ENCODE measurements around the gene NTHL1.
"Not testable (repeated sequence)": the region's sequence is repeated elsewhere in the genome, so short reads cannot be mapped to it uniquely, and the experiment has no call there.

Gene NTHL1

GRCh38 chr16:2027024-2028010 lies 20.3 kb downstream of the NTHL1 start:
- no peak for DNase-seq

- DNase-seq = no peak
Observed at GRCh38 chr16:2026461-2027023, 21.1 kb downstream of the NTHL1 start, which contains the start of gene NHERF2. NHERF2 (plus strand) TSS chr16:2026902; CDS start chr16:2027006, 104 bp downstream.

- DNase-seq = no peak
Observed at GRCh38 chr16:2025878-2026460, 21.7 kb downstream of the NTHL1 start.

GRCh38 chr16:2025251-2025650 lies 22.4 kb downstream of the NTHL1 start:
- DNase-seq = no peak

- DNase-seq = no peak
Observed at GRCh38 chr16:2024032-2024420, 23.6 kb downstream of the NTHL1 start.

GRCh38 chr16:2023092-2024031 lies 24.3 kb downstream of the NTHL1 start:
- DNase-seq = peak; percentile 94

GRCh38 chr16:2022723-2023091 lies 24.9 kb downstream of the NTHL1 start:
- no peak for DNase-seq

GRCh38 chr16:2019921-2020831 lies 27.5 kb downstream of the NTHL1 start:
- DNase-seq = no peak

GRCh38 chr16:2019518-2019920 lies 28.1 kb downstream of the NTHL1 start, which contains the start of gene NPW:
NPW (plus strand) TSS chr16:2019785.
- DNase-seq = no peak

- peak; percentile 25 for DNase-seq
Observed at GRCh38 chr16:2016407-2016922, 31.2 kb downstream of the NTHL1 start.

- DNase-seq = no peak
Observed at GRCh38 chr16:2015947-2016208, 31.8 kb downstream of the NTHL1 start.

- no peak for DNase-seq
Observed at GRCh38 chr16:2015117-2015946, 32.3 kb downstream of the NTHL1 start.

- no peak for DNase-seq
Observed at GRCh38 chr16:2013527-2013926, 34.1 kb downstream of the NTHL1 start.

- not testable (repeated sequence) for DNase-seq
Observed at GRCh38 chr16:2011726-2012125, 35.9 kb downstream of the NTHL1 start.

GRCh38 chr16:2009791-2010510 lies 37.7 kb downstream of the NTHL1 start, which contains the start of gene ZNF598:
ZNF598 (minus strand) TSS chr16:2009821.
- peak; percentile 92 for DNase-seq

- DNase-seq = peak; percentile 40
Observed at GRCh38 chr16:2009164-2009711, 38.4 kb downstream of the NTHL1 start.

- peak; percentile 31 for DNase-seq
Observed at GRCh38 chr16:2008631-2009163, 38.9 kb downstream of the NTHL1 start.

GRCh38 chr16:2008009-2008526 lies 39.6 kb downstream of the NTHL1 start:
- DNase-seq = peak; percentile 45
